RCC 7860 (cell line): ENCODE results near the gene EXOC4.
"Not testable (repeated sequence)": the region's sequence is repeated elsewhere in the genome, so short reads cannot be mapped to it uniquely, and the experiment has no call there.

ENCODE experiments used
- DNase-seq: peaks from one replicate; pipeline ENCODE4 v3.0.0-alpha.2; 2015; ENCODE audit warnings: low spot score
- FAIRE-seq: peaks from 2 replicates; lab custom pipeline; 2012; peaks lifted over from hg19 to GRCh38; lab: Jason Lieb, UNC

Gene EXOC4

GRCh38 chr7:133593561-133593960 is 340.7 kb downstream of the EXOC4 start:
- FAIRE-seq (no peak), DNase-seq (no peak)

DNA sequence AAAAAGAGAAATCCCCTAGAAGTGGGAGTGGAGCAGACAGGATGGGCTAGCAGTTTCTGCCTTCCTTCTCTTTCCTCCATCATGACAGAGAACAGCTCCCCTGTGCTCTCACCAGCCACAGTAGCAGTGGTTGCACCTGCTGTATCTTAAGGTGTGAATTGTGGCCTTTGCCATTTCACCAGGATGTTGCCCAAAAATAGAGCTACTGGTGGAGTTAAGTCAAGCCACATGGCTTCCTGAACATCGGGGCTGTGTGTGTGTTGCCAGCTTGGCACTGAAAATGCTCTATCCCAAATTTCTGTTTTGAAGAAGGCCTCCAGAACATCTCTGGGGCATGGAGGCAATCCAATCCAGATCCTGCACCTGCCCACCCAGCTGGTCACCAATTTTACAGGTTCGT is 348.7 kb downstream of the EXOC4 start:
- no peak for FAIRE-seq
- no peak for DNase-seq

DNA sequence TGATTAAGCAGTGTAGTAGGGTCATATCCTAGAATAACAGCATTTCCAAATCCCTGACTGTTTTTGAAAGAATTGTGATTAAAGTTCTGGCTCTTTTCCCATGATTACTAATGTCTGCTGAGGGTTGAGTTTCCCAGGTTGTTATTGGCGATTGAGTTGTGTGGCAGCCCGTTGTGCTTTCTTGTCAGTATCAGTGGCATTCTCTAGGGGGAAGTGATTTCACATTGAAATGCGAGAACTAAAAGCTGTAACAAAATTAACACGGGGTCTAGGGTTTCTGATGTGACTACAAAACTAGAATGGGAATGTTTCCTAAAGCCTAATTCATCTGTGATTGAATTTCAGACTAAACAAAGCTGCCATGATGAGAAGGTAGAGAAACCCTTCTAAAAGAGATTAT is 349.4 kb downstream of the EXOC4 start:
- no peak for DNase-seq

DNA sequence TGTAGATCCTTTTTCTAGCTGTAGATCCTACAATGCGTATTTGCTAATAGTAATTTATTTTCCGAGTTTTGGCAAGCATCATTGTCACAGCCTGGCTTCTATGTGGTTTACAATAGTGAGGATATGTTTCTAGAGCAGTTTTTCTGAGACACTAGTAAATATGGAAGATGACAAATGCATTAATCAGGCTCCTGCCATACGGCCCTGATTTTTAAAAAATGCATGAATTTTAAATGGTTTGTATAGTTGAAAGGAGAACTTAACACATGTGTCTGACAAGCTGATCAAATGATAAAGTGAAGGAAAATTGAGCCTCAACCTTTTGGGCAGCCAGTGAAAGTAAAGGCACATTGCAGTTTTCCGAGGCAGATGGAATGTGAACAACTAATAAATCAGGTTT is 354.1 kb downstream of the EXOC4 start:
- FAIRE-seq (no peak), DNase-seq (no peak)

More for the DNA sequence above, 349.4 kb downstream of the EXOC4 start:
- no peak for FAIRE-seq

DNA sequence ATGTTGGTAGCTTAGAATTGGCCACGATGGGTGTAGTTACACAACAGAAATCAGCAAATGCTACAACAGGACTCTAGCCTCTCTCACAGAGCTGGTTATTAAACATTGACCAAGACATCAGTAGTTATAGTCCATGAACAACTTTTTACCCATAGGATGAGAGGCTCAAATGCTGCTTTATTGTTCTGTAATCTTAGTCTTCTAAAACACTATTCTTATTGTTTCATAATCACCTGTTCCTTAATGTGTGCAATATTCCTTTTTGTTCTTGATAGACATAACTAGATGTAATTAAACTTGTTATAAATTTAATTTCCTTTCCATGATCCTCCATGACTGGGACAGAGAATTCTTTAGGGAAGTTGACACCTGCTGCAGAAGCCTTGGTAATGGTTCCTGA is 356.9 kb downstream of the EXOC4 start:
- FAIRE-seq (no peak), DNase-seq (no peak)

- FAIRE-seq = no peak
Observed at GRCh38 chr7:133611955-133612354, 359.1 kb downstream of the EXOC4 start.

GRCh38 chr7:133613250-133613790 is 360.4 kb downstream of the EXOC4 start:
- DNase-seq (no peak), FAIRE-seq (no peak)

More at GRCh38 chr7:133611955-133612354, 359.1 kb downstream of the EXOC4 start:
- DNase-seq = no peak

GRCh38 chr7:133614251-133614650 is 361.4 kb downstream of the EXOC4 start:
- DNase-seq (no peak), FAIRE-seq (no peak)

DNA sequence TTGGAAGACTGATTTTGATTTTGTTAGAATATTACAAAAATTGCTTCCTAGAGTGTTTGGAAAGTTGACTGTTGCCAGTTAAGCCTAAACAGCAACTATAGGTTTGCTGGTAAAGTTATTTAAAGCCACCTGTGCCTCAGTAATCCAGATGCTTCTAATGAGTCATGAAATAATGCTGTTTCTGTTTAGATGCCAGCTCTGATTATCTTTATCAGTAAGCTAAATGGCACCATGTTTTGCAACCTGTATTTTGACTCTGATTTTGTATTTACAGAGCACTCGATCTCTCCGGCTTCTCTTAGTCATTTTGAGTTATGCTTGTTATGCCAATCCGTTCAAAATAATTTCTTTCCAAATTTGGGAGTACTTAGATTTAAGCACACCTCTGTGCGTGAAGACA is 366.1 kb downstream of the EXOC4 start:
- DNase-seq = no peak

DNA sequence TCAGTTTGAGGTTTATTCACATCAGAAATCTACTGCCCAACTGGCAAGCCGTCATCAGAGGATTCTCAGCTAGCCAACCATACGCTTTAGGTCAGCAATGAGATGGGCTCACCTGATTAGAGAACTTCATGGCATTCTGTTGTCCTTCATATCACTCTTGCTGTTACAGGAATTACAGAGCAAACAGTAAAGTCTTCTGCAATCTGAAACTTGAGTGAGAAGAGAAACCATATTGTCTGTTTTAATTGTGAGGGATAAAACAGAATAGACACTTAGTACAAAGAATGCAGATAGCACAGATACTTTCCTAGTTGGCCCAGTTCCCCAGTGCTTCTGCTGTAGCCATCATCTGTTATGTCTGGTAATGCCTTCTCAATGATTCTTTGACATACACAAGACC is 366.6 kb downstream of the EXOC4 start:
- DNase-seq = no peak

More for the DNA sequence above, 366.1 kb downstream of the EXOC4 start:
- no peak for FAIRE-seq

GRCh38 chr7:133623721-133624120 is 370.8 kb downstream of the EXOC4 start:
- FAIRE-seq = no peak
- DNase-seq = no peak

More for the DNA sequence above, 366.6 kb downstream of the EXOC4 start:
- no peak for FAIRE-seq

DNA sequence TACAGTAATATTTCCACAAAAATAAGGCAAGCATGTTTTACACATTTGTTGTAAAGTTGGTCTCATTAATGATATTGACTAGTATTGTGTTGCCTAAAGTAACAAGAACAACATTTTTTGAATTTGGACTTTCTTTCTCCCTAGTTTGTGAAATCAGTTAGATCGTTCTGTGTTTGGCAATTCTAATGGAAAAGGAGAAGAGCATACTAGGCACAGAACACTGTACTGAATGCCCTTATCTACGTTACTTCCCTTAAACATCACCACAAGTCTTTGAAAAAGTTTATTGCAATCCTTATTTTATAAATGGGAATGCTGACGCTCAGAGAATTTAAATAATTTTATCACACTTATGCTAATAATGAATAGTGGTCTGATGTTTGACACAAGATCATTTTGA is 372.2 kb downstream of the EXOC4 start:
- no peak for DNase-seq
- FAIRE-seq = no peak

GRCh38 chr7:133629701-133630100 is 376.8 kb downstream of the EXOC4 start:
- FAIRE-seq = no peak

GRCh38 chr7:133633055-133633454 is 380.2 kb downstream of the EXOC4 start:
- DNase-seq = no peak
- no peak for FAIRE-seq

More at GRCh38 chr7:133629701-133630100, 376.8 kb downstream of the EXOC4 start:
- DNase-seq = no peak

GRCh38 chr7:133635541-133635940 is 382.7 kb downstream of the EXOC4 start:
- DNase-seq (no peak), FAIRE-seq (no peak)

GRCh38 chr7:133638857-133639256 is 386.0 kb downstream of the EXOC4 start:
- no peak for DNase-seq
- FAIRE-seq = no peak

GRCh38 chr7:133641436-133641835 is 388.6 kb downstream of the EXOC4 start:
- no peak for FAIRE-seq
- DNase-seq = no peak

- FAIRE-seq (no peak), DNase-seq (no peak)
Observed at GRCh38 chr7:133642907-133643306, 390.0 kb downstream of the EXOC4 start.

DNA sequence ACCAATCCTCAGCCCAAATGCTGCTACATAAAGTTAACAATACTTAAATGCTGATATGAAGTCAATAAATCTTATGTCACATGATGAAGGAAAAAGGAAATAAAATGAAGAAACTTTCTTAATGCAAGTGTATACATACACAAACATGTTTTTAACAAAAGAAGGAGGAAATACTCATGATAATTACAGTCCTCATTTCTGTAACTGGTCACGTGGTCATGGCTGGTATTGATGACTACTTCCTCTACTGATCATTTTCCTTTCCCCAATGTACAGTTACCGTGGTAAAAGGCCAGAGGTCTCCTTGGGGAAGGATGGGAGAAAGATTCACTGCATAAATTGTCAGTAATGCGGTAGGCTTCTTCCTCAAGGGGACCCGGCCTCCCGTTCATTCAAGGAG is 390.8 kb downstream of the EXOC4 start:
- not testable (repeated sequence) for DNase-seq, FAIRE-seq

DNA sequence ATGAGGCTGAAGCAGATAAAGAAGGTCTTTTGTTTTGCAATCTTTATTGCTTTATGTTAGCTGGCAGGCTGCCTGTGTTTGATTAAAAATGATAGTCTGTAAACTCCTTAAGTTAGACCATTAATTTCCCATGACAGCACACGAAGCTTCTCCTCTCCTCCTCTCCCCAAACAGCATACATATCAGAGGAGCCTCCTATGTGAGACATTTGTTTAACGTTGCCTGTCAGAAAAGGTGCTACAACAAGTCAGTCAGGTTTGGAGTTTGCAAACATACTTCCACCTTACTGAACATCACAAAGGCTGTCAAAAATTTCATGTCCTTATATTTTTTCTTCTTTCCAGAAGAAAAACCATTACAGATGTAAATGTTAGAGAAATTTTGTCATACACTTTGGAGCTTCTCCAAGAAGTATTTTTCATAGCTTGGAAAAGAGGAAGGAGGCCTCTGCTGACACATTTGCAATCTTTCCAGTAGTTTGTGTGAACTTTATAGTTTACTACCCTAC is 393.1 kb downstream of the EXOC4 start:
- FAIRE-seq (no peak), DNase-seq (no peak)

- DNase-seq (no peak), FAIRE-seq (no peak)
Observed at GRCh38 chr7:133646472-133647315, 393.8 kb downstream of the EXOC4 start.

DNA sequence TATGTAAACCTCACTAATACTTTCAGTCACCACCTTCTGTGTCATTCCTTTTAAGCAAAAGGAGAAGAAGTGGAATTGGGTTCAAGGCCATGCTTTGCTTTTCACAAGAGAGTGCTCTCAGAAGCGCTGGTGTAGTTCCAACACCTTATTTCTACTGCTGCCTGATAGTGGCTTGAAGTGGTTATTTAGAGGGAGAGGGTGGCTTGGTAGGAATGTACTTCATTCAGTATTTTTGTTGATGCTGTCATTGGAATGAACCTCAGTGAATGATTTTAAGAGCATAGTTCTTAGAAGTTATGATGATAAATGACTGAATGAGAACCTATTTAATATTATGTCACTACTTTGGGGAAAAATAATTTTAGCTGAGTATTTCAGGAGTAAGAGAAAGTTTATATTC is 396.7 kb downstream of the EXOC4 start:
- FAIRE-seq (no peak), DNase-seq (no peak)
